K562 (cell line): ENCODE results near the gene EXOC4. TPM values are rescaled to one million over a fixed set of nuclear protein-coding genes. Genes with fewer than 3 reads are reported as not detected.
A peak's percentile ranks its signal among the peaks of the same experiment; 100 is the strongest.

ENCODE experiments used
- ATAC-seq: fragments of 200-7000 bp; cut with Tn5 transposase; 3 replicates; pipeline ENCODE4 v1.9.1; 2020; ENCODE audit warnings: moderate library complexity
- BruUV-seq: library from RNA; stranded (reverse); fragments of 400-500 nt; replicated peaks from 2 replicates; lab custom pipeline; 2021; lab: Mats Ljungman, UMichigan
- CTCF ChIA-PET: fragments of 300-600 bp; formaldehyde crosslinking; extraction: SDS; loops from one replicate; lab custom pipeline; 2021; ENCODE audit warnings: low intra/inter-chr PET ratio; lab: Yijun Ruan, JAX
- POLR2A ChIA-PET: fragments of 300-600, 350-650 bp; sonication (Branson Sonifier 250); formaldehyde crosslinking; extraction: SDS; loops from one replicate; lab custom pipeline; 2021; ENCODE audit warnings: antibody characterized with exemption, inconsistent platforms; lab: Yijun Ruan, JAX
- DNase-seq, 4 experiments: peaks; one replicate each; pipeline versions ENCODE4 v3.0.0 to v3.0.0-alpha.2; 2011 to 2018; ENCODE audit warnings: low spot score in 3 of 4, mixed read lengths in 3 of 4; ENCODE audit errors: extremely low read depth in 1 of 4
- FAIRE-seq: peaks from 2 replicates; lab custom pipeline; 2011; peaks lifted over from hg19 to GRCh38; lab: Jason Lieb, UNC
- H2AFZ ChIP-seq: 2 replicates; pipeline ENCODE4 v1.6.0; 2011; ENCODE audit warnings: low read depth, low read length, control low read depth, inconsistent platforms
- H3K27ac ChIP-seq: fragments of 200-600 bp; 3 replicates; pipeline ENCODE4 v1.8.0; 2011; ENCODE audit warnings: low read depth, mild to moderate bottlenecking, control low read depth, inconsistent platforms, low read length, moderate library complexity, mixed read lengths; ENCODE audit errors: extremely low read depth
- H3K27me3 ChIP-seq, 2 experiments: fragments of 300-600 bp in 1 of 2; 2 replicates in 1 of 2; 3 replicates in 1 of 2; pipeline versions ENCODE4 v1.6.0 to v1.8.0; 2011; ENCODE audit warnings: inconsistent platforms in 2 of 2, low read length in 2 of 2, mild to moderate bottlenecking in 1 of 2, mixed read lengths in 1 of 2, moderate library complexity in 1 of 2; ENCODE audit not compliant: control insufficient read depth in 2 of 2, insufficient read depth in 2 of 2
- H3K36me3 ChIP-seq: fragments of 300-600 bp; 3 replicates; pipeline ENCODE4 v1.8.0; 2011; ENCODE audit warnings: mild to moderate bottlenecking, low read length, inconsistent platforms; ENCODE audit not compliant: control insufficient read depth, insufficient read depth
- H3K4me1 ChIP-seq, 2 experiments: fragments of 200-600 bp in 1 of 2; replicated peaks in 1 of 2; 2 replicates in 1 of 2; 3 replicates in 1 of 2; pipeline versions ENCODE4 v1.5.1 to v1.8.0; 2011; ENCODE audit warnings: inconsistent platforms in 2 of 2, low read length in 2 of 2, mild to moderate bottlenecking in 1 of 2, mixed read lengths in 1 of 2, moderate library complexity in 1 of 2; ENCODE audit not compliant: control insufficient read depth in 2 of 2, insufficient read depth in 2 of 2
- H3K4me2 ChIP-seq: 2 replicates; pipeline ENCODE4 v1.6.1; 2011; ENCODE audit warnings: low read length, control low read depth, inconsistent platforms, mixed read lengths; ENCODE audit not compliant: insufficient read depth
- H3K4me3 ChIP-seq: fragments of 200-600 bp; sonication (generic), shearing (Covaris generic); 2 replicates; pipeline ENCODE4 v1.5.1; 2016; ENCODE audit warnings: control low read depth, inconsistent platforms
- H3K79me2 ChIP-seq: fragments of 200-600 bp; 3 replicates; pipeline ENCODE4 v1.8.0; 2011; ENCODE audit warnings: low read length, inconsistent platforms; ENCODE audit not compliant: control insufficient read depth, insufficient read depth
- H3K9ac ChIP-seq, 2 experiments: 2 replicates each; pipeline versions ENCODE4 v1.6.0 to v1.6.1; 2011; ENCODE audit warnings: low read depth in 2 of 2, low read length in 2 of 2, control low read depth in 1 of 2, inconsistent platforms in 1 of 2, mild to moderate bottlenecking in 1 of 2, mixed read lengths in 1 of 2; ENCODE audit not compliant: insufficient read depth in 1 of 2
- H3K9me1 ChIP-seq: one replicate; pipeline ENCODE4 v1.6.0; 2011; ENCODE audit warnings: inconsistent platforms, mild to moderate bottlenecking, low read length, moderate library complexity; ENCODE audit not compliant: control insufficient read depth, insufficient read depth
- H3K9me3 ChIP-seq: replicated peaks from 2 replicates; pipeline ENCODE4 v1.5.1; 2011; ENCODE audit warnings: low read depth, low read length, inconsistent platforms; ENCODE audit not compliant: control insufficient read depth, insufficient read depth
- H4K20me1 ChIP-seq: replicated peaks from 2 replicates; pipeline ENCODE4 v1.6.1; 2011; ENCODE audit warnings: low read length, inconsistent platforms, mixed read lengths; ENCODE audit not compliant: control insufficient read depth, insufficient read depth
- ARID1B ChIP-seq: fragments of 450-650 bp; IDR thresholded peaks from 2 replicates; pipeline ENCODE4 v1.6.1; 2016; ENCODE audit warnings: antibody characterized with exemption, mild to moderate bottlenecking, inconsistent platforms
- CEBPG ChIP-seq, 3 experiments: fragments of 200-800 bp in 1 of 3; sonication (Bioruptor generic) in 1 of 3; sonication (generic) in 1 of 3; formaldehyde crosslinking in 1 of 3; IDR thresholded peaks in 2 of 3; conservative IDR thresholded peaks in 1 of 3; 2 replicates each; pipeline versions ENCODE4 v1.6.1 to v1.8.0; 2016 to 2022; ENCODE audit warnings: missing compliant biosample characterization in 2 of 3, missing genetic modification characterization in 2 of 3, mild to moderate bottlenecking in 1 of 3, missing genetic modification reagents in 1 of 3
- HNRNPH1 ChIP-seq: fragments of 200-400 bp; formaldehyde crosslinking; optimal IDR thresholded peaks from 2 replicates; pipeline ENCODE3; 2017; ENCODE audit warnings: low read depth, mild to moderate bottlenecking, low read length, moderate library complexity
- MYC ChIP-seq, 2 experiments: fragments of 250-450 bp in 1 of 2; sonication (Bioruptor Pico) in 1 of 2; IDR thresholded peaks; 2 replicates each; pipeline versions ENCODE4 v1.5.1 to v1.6.1; 2012 to 2021; ENCODE audit warnings: low read depth in 2 of 2, borderline replicate concordance in 1 of 2, improper control_type of control experiment in 1 of 2, low read length in 1 of 2, mild to moderate bottlenecking in 1 of 2, moderate library complexity in 1 of 2
- RAD21 ChIP-seq, 2 experiments: fragments of 250-450 bp in 1 of 2; fragments of 450-650 bp in 1 of 2; sonication (Bioruptor Pico) in 1 of 2; formaldehyde crosslinking in 1 of 2; IDR thresholded peaks in 1 of 2; conservative IDR thresholded peaks in 1 of 2; 2 replicates each; pipeline versions ENCODE4 v1.4.0 to v1.8.0; 2020 to 2022; ENCODE audit warnings: mild to moderate bottlenecking in 2 of 2, moderate library complexity in 1 of 2
- SMARCC2 ChIP-seq: fragments of 450-650 bp; IDR thresholded peaks from 2 replicates; pipeline ENCODE4 v1.6.1; 2017; ENCODE audit warnings: antibody characterized with exemption, moderate library complexity, mild to moderate bottlenecking, low read depth
- SMC3 ChIP-seq: conservative IDR thresholded peaks from 2 replicates; pipeline ENCODE4 v1.6.1; 2011; ENCODE audit warnings: low read depth, low read length, improper control_type of control experiment; ENCODE audit not compliant: insufficient read depth
- SPI1 ChIP-seq: IDR thresholded peaks from 2 replicates; pipeline ENCODE4 v1.6.1; 2011; ENCODE audit warnings: low read depth, low read length, control low read depth, borderline replicate concordance
- XRCC5 ChIP-seq: fragments of 200-400 bp; formaldehyde crosslinking; IDR thresholded peaks from 2 replicates; pipeline ENCODE4 v1.6.1; 2017; ENCODE audit warnings: low read depth, mild to moderate bottlenecking, low read length
- ZNF75A ChIP-seq: fragments of 450-650 bp; formaldehyde crosslinking; IDR thresholded peaks from 2 replicates; pipeline ENCODE4 v1.4.0; 2020; ENCODE audit warnings: mild to moderate bottlenecking
- WGBS: fragments of 100-300 bp; shearing (Covaris generic); methylation state at CpG from one replicate; pipeline ENCODE4 v1.1.6; 2016; ENCODE audit warnings: low coverage, mixed read lengths; ENCODE audit not compliant: insufficient coverage; ENCODE audit errors: missing lambda C conversion rate; 5-methylcytosine and 5-hydroxymethylcytosine counted together
- in situ Hi-C: fragments of 300-500 bp; cut with MboI; formaldehyde crosslinking; loops from 4 replicates; pipeline ENCODE4 v1.15.0; 2018; ENCODE audit warnings: inconsistent platforms, mixed read lengths
- intact Hi-C: fragments of 100-400 bp; cut with micrococcal nuclease; formaldehyde crosslinking; loops from 2 replicates; pipeline ENCODE4 v1.14.2; 2022
- polyA plus RNA-seq, 8 experiments: library from polyadenylated mRNA; depleted of rRNA in 4 of 8; stranded (reverse) in 5 of 8; unstranded in 3 of 8; fragments of >200 nt; fragmentation: Nextera tagmentation in 2 of 8; fragmentation: Illumina TruSeq in 1 of 8; extraction: Ambion mirVana in 2 of 8; extraction: Trizol in 1 of 8; gene quantifications; 2 replicates each; pipeline versions ENCODE4 v1.2.1 to v1.2.3, GENCODE V29; 2011 to 2014; ENCODE audit warnings: inconsistent platforms in 1 of 8, missing spikeins in 1 of 8
- total RNA-seq, 7 experiments: library from RNA; depleted of rRNA in 6 of 7; stranded (reverse); fragments of >200 nt in 6 of 7; fragmentation: Illumina TruSeq in 2 of 7; extraction: Trizol in 2 of 7; gene quantifications; 2 replicates each; pipeline versions ENCODE4 v1.2.1 to v1.2.3, GENCODE V29; 2011 to 2021; ENCODE audit warnings: low replicate concordance in 1 of 7
- TF ChIP-seq, protein P1 (sequence below): fragments of 450-650 bp; IDR thresholded peaks from one replicate; pipeline ENCODE4 v1.6.1; 2018; ENCODE audit warnings: mild to moderate bottlenecking, moderate library complexity; ENCODE audit not compliant: partially characterized antibody
- TF ChIP-seq, protein P2 (sequence below): IDR thresholded peaks from 2 replicates; pipeline ENCODE4 v1.6.1; 2011; ENCODE audit warnings: borderline replicate concordance, low read depth, mild to moderate bottlenecking, moderate library complexity, low read length; ENCODE audit not compliant: insufficient read depth, poor library complexity, severe bottlenecking
- TF ChIP-seq, protein P3 (sequence below): IDR thresholded peaks from 2 replicates; pipeline ENCODE4 v1.6.1; 2012; ENCODE audit warnings: low read depth, low read length, improper control_type of control experiment, borderline replicate concordance

Gene EXOC4
- total and polyA plus RNA-seq, 9 of the 15 experiments (the other 6 are each of a cell fraction or from before 2014, with no cell fraction given), result 18.5 to 73.1 (median 46.6) TPM

DNA sequence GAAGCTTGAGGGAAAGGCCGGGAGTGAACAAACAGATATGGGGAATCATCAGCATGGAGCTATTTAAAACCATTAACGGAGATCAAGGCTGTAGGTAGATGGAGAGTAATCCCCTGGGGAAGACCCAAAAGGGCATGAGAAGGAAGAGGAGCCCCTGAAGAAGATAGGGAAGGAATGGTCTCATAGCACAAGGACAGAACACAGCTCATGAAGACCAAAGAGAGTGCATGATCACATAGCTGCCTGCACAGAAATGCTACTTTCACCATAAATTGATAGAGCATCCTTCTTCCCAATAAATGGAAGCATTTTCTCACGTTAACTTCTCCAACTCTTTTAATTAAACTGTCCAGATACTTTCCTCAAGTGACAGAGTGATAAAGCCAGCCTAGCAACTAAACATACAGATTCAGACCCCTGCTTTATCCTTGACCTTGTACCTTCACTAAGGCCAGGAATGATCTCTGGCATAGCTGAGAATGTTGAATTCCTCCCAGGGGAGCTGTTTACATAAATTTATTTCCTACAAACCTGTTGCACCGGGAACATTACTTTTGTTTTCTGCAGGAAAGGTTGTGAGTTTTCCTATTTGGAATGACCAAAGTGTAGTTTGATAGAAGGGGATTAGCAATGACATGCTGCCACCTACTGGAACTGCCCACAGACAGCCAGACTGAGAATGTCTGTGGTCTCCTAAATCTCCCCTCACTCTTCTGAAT, 763.5 kb downstream of the EXOC4 start:
- no TSS peak for BruUV-seq
- DNase-seq (peak in 2 of 4 experiments; percentile 57 to 58), FAIRE-seq (peak; percentile 86), ATAC-seq (peak; percentile 89)
- in situ Hi-C loops (no loop called here), intact Hi-C loops (loop anchor here (2.0 to 10.0 kb wide), 4 partner anchors 92 to 308 kb away; no protein-coding TSS in a partner anchor)
- Histone ChIP-seq H3K4me1 (no peaks in the 10 kb centered on the region), H3K36me3 (no peaks in the 10 kb centered on the region), H3K9me3 (no peaks in the 10 kb centered on the region), H2AFZ (no peak overlapping the region), H3K4me3 (no peak overlapping the region), H3K27me3 (no peaks in the 10 kb centered on the region), H3K9me1 (no peaks in the 10 kb centered on the region), H4K20me1 (no peaks in the 10 kb centered on the region), H3K4me2 (no peak overlapping the region), H3K27ac (no peak overlapping the region), H3K9ac (no peak overlapping the region), H3K79me2 (no peaks in the 10 kb centered on the region)
- ChIA-PET POLR2A (interaction anchor here (0.8 to 1.6 kb wide), 2 partner anchors 10 to 226 kb away, joined by 3 to 4 read pairs; no protein-coding TSS in a partner anchor), CTCF (interaction anchor here (0.5 kb wide), 1 partner anchor 672 kb away, joined by 3 read pairs; no protein-coding TSS in a partner anchor)
- 25% methylated on average over 4 of the region's 4 CpGs for WGBS
- TF ChIP-seq, protein P1, sequence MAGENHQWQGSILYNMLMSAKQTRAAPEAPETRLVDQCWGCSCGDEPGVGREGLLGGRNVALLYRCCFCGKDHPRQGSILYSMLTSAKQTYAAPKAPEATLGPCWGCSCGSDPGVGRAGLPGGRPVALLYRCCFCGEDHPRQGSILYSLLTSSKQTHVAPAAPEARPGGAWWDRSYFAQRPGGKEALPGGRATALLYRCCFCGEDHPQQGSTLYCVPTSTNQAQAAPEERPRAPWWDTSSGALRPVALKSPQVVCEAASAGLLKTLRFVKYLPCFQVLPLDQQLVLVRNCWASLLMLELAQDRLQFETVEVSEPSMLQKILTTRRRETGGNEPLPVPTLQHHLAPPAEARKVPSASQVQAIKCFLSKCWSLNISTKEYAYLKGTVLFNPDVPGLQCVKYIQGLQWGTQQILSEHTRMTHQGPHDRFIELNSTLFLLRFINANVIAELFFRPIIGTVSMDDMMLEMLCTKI, result no peak
- TF ChIP-seq SMC3, result peak; percentile 51; the same call in 1 of the 2 replicates
- TF ChIP-seq, protein P2, sequence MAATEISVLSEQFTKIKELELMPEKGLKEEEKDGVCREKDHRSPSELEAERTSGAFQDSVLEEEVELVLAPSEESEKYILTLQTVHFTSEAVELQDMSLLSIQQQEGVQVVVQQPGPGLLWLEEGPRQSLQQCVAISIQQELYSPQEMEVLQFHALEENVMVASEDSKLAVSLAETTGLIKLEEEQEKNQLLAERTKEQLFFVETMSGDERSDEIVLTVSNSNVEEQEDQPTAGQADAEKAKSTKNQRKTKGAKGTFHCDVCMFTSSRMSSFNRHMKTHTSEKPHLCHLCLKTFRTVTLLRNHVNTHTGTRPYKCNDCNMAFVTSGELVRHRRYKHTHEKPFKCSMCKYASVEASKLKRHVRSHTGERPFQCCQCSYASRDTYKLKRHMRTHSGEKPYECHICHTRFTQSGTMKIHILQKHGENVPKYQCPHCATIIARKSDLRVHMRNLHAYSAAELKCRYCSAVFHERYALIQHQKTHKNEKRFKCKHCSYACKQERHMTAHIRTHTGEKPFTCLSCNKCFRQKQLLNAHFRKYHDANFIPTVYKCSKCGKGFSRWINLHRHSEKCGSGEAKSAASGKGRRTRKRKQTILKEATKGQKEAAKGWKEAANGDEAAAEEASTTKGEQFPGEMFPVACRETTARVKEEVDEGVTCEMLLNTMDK, result peak; percentile 20
- no peak for TF ChIP-seq SMARCC2
- no peak for TF ChIP-seq HNRNPH1
- TF ChIP-seq, protein P3, sequence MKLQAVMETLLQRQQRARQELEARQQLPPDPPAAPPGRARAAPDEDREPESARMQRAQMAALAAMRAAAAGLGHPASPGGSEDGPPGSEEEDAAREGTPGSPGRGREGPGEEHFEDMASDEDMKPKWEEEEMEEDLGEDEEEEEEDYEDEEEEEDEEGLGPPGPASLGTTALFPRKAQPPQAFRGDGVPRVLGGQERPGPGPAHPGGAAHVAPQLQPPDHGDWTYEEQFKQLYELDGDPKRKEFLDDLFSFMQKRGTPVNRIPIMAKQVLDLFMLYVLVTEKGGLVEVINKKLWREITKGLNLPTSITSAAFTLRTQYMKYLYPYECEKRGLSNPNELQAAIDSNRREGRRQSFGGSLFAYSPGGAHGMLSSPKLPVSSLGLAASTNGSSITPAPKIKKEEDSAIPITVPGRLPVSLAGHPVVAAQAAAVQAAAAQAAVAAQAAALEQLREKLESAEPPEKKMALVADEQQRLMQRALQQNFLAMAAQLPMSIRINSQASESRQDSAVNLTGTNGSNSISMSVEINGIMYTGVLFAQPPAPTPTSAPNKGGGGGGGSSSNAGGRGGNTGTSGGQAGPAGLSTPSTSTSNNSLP, result 0 out of 2 replicates have a peak, but pooled peaks have one; percentile 52
- no peak for TF ChIP-seq ZNF75A (CRISPR knock-in tag)
- TF ChIP-seq MYC (IDR thresholded peaks at IDR 0.05; ENCODE audit: low read depth, low read length), result no peak
- no peak for TF ChIP-seq MYC (CRISPR knock-in tag; IDR thresholded peaks at IDR 0.05; ENCODE audit: borderline replicate concordance, low read depth)
- TF ChIP-seq XRCC5, result no peak
- TF ChIP-seq SPI1, result no peak
- no peak for TF ChIP-seq CEBPG (CRISPR knock-in tag; IDR thresholded peaks at IDR 0.05)
- no peak for TF ChIP-seq CEBPG (tag; conservative IDR thresholded peaks at IDR 0.05 in 1 of 2, IDR thresholded peaks at IDR 0.05 in 1 of 2)
- TF ChIP-seq ARID1B, result no peak
- TF ChIP-seq RAD21 (CRISPR knock-in tag; conservative IDR thresholded peaks at IDR 0.05 in 1 of 2, IDR thresholded peaks at IDR 0.05 in 1 of 2), result peak; percentile 79 to 81
